DOHH2 (cell line): Measurements from ENCODE around the gene FAM174B.

Source experiments
- H3F3A ChIP-seq: fragments of 200-600 bp; sonication (generic), shearing (Covaris generic); 2 replicates; pipeline ENCODE4 v1.6.0; 2016; ENCODE audit warnings: antibody characterized with exemption, mild to moderate bottlenecking; ENCODE audit not compliant: control insufficient read depth, insufficient read depth
- H3K27ac ChIP-seq: fragments of 200-600 bp; sonication (generic); 2 replicates; pipeline ENCODE4 v1.5.1; 2014; ENCODE audit warnings: low read depth, mild to moderate bottlenecking, low read length, moderate library complexity
- H3K27me3 ChIP-seq: fragments of 200-600 bp; sonication (generic); 2 replicates; pipeline ENCODE4 v1.6.1; 2014; ENCODE audit warnings: mild to moderate bottlenecking, low read length, mixed read lengths; ENCODE audit not compliant: control insufficient read depth
- H3K36me3 ChIP-seq: fragments of 200-600 bp; sonication (generic); 2 replicates; pipeline ENCODE4 v1.6.1; 2014; ENCODE audit warnings: mild to moderate bottlenecking, low read length, moderate library complexity, mixed read lengths; ENCODE audit not compliant: control insufficient read depth
- H3K4me1 ChIP-seq: fragments of 200-600 bp; sonication (generic); 2 replicates; pipeline ENCODE4 v1.6.1; 2014; ENCODE audit warnings: mild to moderate bottlenecking, low read length, mixed read lengths; ENCODE audit not compliant: control insufficient read depth
- H3K4me2 ChIP-seq: fragments of 200-600 bp; sonication (generic); 2 replicates; pipeline ENCODE4 v1.6.0; 2014; ENCODE audit warnings: mild to moderate bottlenecking, low read length, moderate library complexity
- H3K4me3 ChIP-seq: fragments of 200-600 bp; sonication (generic); 2 replicates; pipeline ENCODE4 v1.5.1; 2014; ENCODE audit warnings: mild to moderate bottlenecking, low read length, mixed read lengths
- H3K79me2 ChIP-seq: fragments of 200-600 bp; sonication (generic); 2 replicates; pipeline ENCODE4 v1.6.1; 2014; ENCODE audit warnings: mild to moderate bottlenecking, low read length, mixed read lengths; ENCODE audit not compliant: control insufficient read depth
- H3K9me2 ChIP-seq: fragments of 200-600 bp; sonication (generic); replicated peaks from 2 replicates; pipeline ENCODE4 v1.6.1; 2014; ENCODE audit warnings: mild to moderate bottlenecking, low read length, mixed read lengths; ENCODE audit not compliant: control insufficient read depth
- H3K9me3 ChIP-seq: fragments of 200-600 bp; sonication (generic); 2 replicates; pipeline ENCODE4 v1.6.1; 2014; ENCODE audit warnings: antibody characterized with exemption, low read length, mixed read lengths; ENCODE audit not compliant: control insufficient read depth, insufficient read depth
- H4K20me1 ChIP-seq: fragments of 200-600 bp; sonication (generic); 2 replicates; pipeline ENCODE4 v1.6.0; 2014; ENCODE audit warnings: low read depth, mild to moderate bottlenecking, antibody characterized with exemption, low read length, moderate library complexity; ENCODE audit not compliant: control insufficient read depth, insufficient read depth
- CTCF ChIP-seq: fragments of 200-600 bp; sonication (generic); IDR thresholded peaks from one replicate; pipeline ENCODE4 v1.5.1; 2014; ENCODE audit warnings: antibody characterized with exemption, mild to moderate bottlenecking, low read depth, low read length; ENCODE audit not compliant: poor library complexity, severe bottlenecking
- EZH2phosphoT487 ChIP-seq: fragments of 200-600 bp; sonication (generic); IDR thresholded peaks from 2 replicates; pipeline ENCODE4 v1.6.1; 2017; ENCODE audit warnings: borderline replicate concordance, mild to moderate bottlenecking, antibody characterized with exemption, low read length, moderate library complexity, mixed read lengths

FAM174B gene

DNA sequence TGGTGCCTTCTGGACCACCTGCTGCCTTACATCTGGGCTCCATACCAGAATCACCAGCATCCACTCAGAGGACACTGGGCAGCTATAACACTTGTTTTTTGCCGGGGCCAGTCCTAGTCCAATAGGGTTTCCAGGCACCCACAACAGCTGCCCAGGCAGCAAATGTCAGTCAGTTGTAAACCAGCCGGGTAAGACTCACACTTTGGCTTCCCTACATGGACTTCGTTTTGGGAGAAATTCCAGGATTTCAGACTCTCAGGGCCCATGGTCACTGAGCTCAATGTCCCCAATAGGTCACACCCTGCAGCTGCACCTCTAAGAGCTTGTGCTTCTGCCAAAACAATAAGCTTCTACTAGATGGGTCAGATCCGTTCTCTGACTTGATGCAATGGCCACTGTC is 83.8 kb downstream of the FAM174B start:
- Histone ChIP-seq H3K27ac (no peak overlapping the region), H3K4me3 (no peak overlapping the region), H3K9me3 (no peaks in the 10 kb centered on the region), H3K9me2 (no peaks in the 10 kb centered on the region), H4K20me1 (no peaks in the 10 kb centered on the region), H3K36me3 (no peaks in the 10 kb centered on the region), H3K4me2 (no peak overlapping the region), H3K79me2 (no peaks in the 10 kb centered on the region), H3K27me3 (peaks cover 4% of the 10 kb centered on the region; the same call in 1 of the 2 replicates), H3K4me1 (no peaks in the 10 kb centered on the region), H3F3A (no peaks in the 10 kb centered on the region)
- no peak for TF ChIP-seq EZH2phosphoT487
- no peak for TF ChIP-seq CTCF

DNA sequence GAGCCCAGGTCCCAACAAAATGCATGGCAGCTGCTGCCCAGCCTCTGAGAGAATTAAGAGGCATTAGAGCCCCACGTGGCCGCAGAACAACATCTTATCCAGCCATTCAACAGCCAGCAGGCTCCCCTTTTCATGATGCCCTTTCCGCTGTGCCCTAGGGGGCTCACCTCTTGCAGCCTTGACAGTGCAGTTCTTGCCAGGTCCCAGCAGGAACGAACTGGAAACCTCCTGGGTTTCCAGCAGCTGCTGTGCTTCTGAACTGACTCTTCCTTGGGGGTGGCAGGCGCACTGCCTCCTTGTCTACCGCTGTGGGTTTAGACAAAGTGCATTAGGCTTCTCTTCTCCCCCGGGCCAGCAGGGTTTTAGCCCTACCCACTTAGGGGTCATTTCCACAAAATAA is 85.2 kb downstream of the FAM174B start:
- H3F3A ChIP-seq = no peaks in the 10 kb centered on the region
- H3K4me2 ChIP-seq = no peak overlapping the region
- no peak overlapping the region for H3K4me3 ChIP-seq
- peaks cover 4% of the 10 kb centered on the region; the same call in 1 of the 2 replicates for H3K27me3 ChIP-seq
- H3K4me1 ChIP-seq = no peaks in the 10 kb centered on the region
- H3K27ac ChIP-seq = no peak overlapping the region
- no peaks in the 10 kb centered on the region for H3K79me2 ChIP-seq
- no peaks in the 10 kb centered on the region for H3K9me3 ChIP-seq
- no peaks in the 10 kb centered on the region for H3K36me3 ChIP-seq
- TF ChIP-seq EZH2phosphoT487 = no peak
- TF ChIP-seq CTCF = no peak
- H4K20me1 ChIP-seq = no peaks in the 10 kb centered on the region
- H3K9me2 ChIP-seq = no peaks in the 10 kb centered on the region

DNA sequence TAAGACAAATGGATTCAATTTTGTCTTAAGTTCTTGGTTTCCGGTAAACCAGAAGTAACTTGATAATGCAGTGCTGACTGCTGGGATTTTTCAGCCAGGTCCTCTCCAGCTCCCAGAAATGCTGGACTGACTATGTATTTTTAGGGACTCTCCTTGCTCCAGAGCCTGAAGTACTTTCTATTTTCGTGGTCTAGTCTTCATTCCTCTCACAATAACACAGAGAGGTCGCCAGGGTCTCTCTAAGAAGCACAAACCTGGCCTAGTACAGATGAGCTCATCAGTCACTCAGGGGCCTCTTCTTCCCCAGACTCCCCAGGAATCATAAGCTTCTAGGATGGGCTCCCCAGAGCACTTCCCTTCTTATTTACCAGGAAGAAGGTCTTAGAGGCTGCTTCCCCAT is 85.8 kb downstream of the FAM174B start:
- no peak for TF ChIP-seq EZH2phosphoT487
- TF ChIP-seq CTCF = no peak
- Histone ChIP-seq H3K4me3 (no peak overlapping the region), H3K9me2 (no peaks in the 10 kb centered on the region), H3K4me2 (no peak overlapping the region), H4K20me1 (no peaks in the 10 kb centered on the region), H3K36me3 (no peaks in the 10 kb centered on the region), H3K27ac (no peak overlapping the region), H3K27me3 (peaks cover 4% of the 10 kb centered on the region; the same call in 1 of the 2 replicates), H3F3A (no peaks in the 10 kb centered on the region), H3K4me1 (no peaks in the 10 kb centered on the region), H3K9me3 (no peaks in the 10 kb centered on the region), H3K79me2 (no peaks in the 10 kb centered on the region)
